Lower lobe of right lung (tissue), 2 donors: ENCODE data around the gene NHLRC2. TPM values are rescaled to one million over a fixed set of nuclear protein-coding genes. Genes with fewer than 3 reads are reported as not detected.

Experiments
- ATAC-seq, 2 donors: fragments of 200-7000 bp; cut with Tn5 transposase; one replicate each; pipeline ENCODE4 v1.9.1; 2020 to 2022; ENCODE audit warnings: mild to moderate bottlenecking in 2 of 2, moderate library complexity in 2 of 2
- DNase-seq: peaks from one replicate; pipeline ENCODE4 v3.0.0-alpha.2; 2020
- H3K27ac ChIP-seq: fragments of 200-600 bp; one replicate; pipeline ENCODE4 v1.8.0; 2022
- H3K27me3 ChIP-seq: fragments of 200-600 bp; one replicate; pipeline ENCODE4 v1.8.0; 2022; ENCODE audit warnings: low read depth
- H3K36me3 ChIP-seq: fragments of 200-600 bp; one replicate; pipeline ENCODE4 v1.8.0; 2022; ENCODE audit warnings: mild to moderate bottlenecking
- H3K4me1 ChIP-seq: fragments of 200-600 bp; one replicate; pipeline ENCODE4 v1.8.0; 2022
- H3K4me3 ChIP-seq: fragments of 200-600 bp; one replicate; pipeline ENCODE4 v1.8.0; 2022; ENCODE audit warnings: mild to moderate bottlenecking
- H3K9me3 ChIP-seq: fragments of 200-600 bp; one replicate; pipeline ENCODE4 v1.8.0; 2022
- intact Hi-C: fragments of 100-400 bp; cut with DNase I; formaldehyde crosslinking; loops from one replicate; pipeline ENCODE4 v1.11.0; 2022
- total RNA-seq: library from RNA; stranded (reverse); fragmentation: NEBNext Ultra II Directional; extraction: Animal tissue kit (Norgen Biotek cat#: 25700); gene quantifications from one replicate; pipeline ENCODE4 v1.2.1, GENCODE V29; 2021
- TF ChIP-seq, protein P1 (sequence below): fragments of 200-600 bp; IDR thresholded peaks from one replicate; pipeline ENCODE4 v1.8.0; 2022; ENCODE audit warnings: antibody characterized with exemption, mild to moderate bottlenecking
- donor health status: DM: no; HTN: yes; CAD: no; lungs with severe emphysema.

NHLRC2 gene
- total RNA-seq, 1 donor from 2014 or later: 43.6 TPM

GRCh38 chr10:113872139-113873030 is 17.9 kb downstream of the NHLRC2 start:
- DNase-seq: no peak
- H3K27me3 ChIP-seq: no peaks in the 10 kb centered on the region

GRCh38 chr10:113875212-113875611 is 20.8 kb downstream of the NHLRC2 start:
- no peak overlapping the region for H3K27ac ChIP-seq
- no peaks in the 10 kb centered on the region for H3K4me1 ChIP-seq
- intact Hi-C loops: no loop called here
- ATAC-seq (no peak), DNase-seq (no peak)
- H3K36me3 ChIP-seq: peaks cover 17% of the 10 kb centered on the region
- TF ChIP-seq, protein P1, sequence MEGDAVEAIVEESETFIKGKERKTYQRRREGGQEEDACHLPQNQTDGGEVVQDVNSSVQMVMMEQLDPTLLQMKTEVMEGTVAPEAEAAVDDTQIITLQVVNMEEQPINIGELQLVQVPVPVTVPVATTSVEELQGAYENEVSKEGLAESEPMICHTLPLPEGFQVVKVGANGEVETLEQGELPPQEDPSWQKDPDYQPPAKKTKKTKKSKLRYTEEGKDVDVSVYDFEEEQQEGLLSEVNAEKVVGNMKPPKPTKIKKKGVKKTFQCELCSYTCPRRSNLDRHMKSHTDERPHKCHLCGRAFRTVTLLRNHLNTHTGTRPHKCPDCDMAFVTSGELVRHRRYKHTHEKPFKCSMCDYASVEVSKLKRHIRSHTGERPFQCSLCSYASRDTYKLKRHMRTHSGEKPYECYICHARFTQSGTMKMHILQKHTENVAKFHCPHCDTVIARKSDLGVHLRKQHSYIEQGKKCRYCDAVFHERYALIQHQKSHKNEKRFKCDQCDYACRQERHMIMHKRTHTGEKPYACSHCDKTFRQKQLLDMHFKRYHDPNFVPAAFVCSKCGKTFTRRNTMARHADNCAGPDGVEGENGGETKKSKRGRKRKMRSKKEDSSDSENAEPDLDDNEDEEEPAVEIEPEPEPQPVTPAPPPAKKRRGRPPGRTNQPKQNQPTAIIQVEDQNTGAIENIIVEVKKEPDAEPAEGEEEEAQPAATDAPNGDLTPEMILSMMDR: no peak
- H3K4me3 ChIP-seq: no peak overlapping the region
- H3K9me3 ChIP-seq: no peaks in the 10 kb centered on the region
- no peaks in the 10 kb centered on the region for H3K27me3 ChIP-seq

More at GRCh38 chr10:113872139-113873030, 17.9 kb downstream of the NHLRC2 start:
- intact Hi-C loops: no loop called here
- H3K27ac ChIP-seq: no peak overlapping the region
- H3K4me1 ChIP-seq: no peaks in the 10 kb centered on the region
- H3K36me3 ChIP-seq: peaks cover 11% of the 10 kb centered on the region
- no peaks in the 10 kb centered on the region for H3K9me3 ChIP-seq
- H3K4me3 ChIP-seq: no peak overlapping the region
- TF ChIP-seq, protein P1: no peak
- no peak for ATAC-seq

DNA sequence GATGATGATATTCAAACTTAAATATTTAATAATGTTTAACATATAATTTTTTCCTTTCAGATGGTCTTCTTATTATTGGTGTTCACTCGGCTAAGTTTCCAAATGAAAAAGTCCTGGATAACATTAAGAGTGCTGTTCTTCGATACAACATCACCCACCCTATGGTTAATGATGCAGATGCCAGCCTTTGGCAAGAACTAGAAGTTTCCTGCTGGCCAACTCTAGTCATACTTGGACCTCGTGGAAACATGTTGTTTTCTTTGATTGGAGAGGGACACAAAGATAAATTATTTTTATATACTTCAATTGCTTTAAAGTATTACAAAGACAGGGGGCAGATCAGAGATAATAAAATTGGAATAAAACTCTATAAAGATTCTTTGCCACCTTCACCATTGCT is 22.0 kb downstream of the NHLRC2 start:
- H3K36me3 ChIP-seq: peaks cover 22% of the 10 kb centered on the region
- H3K27me3 ChIP-seq: no peaks in the 10 kb centered on the region
- TF ChIP-seq, protein P1: no peak
- H3K4me3 ChIP-seq: no peak overlapping the region
- H3K4me1 ChIP-seq: no peaks in the 10 kb centered on the region
- H3K9me3 ChIP-seq: no peaks in the 10 kb centered on the region
- no peak for DNase-seq
- no peak overlapping the region for H3K27ac ChIP-seq
- intact Hi-C loops: no loop called here
- no peak for ATAC-seq

- Histone ChIP-seq H3K27ac (no peak overlapping the region), H3K4me3 (no peak overlapping the region), H3K9me3 (no peaks in the 10 kb centered on the region), H3K27me3 (no peaks in the 10 kb centered on the region), H3K4me1 (no peaks in the 10 kb centered on the region), H3K36me3 (peaks cover 36% of the 10 kb centered on the region)
- DNase-seq (no peak), ATAC-seq (no peak)
- TF ChIP-seq, protein P1: no peak
- intact Hi-C loops: no loop called here
Observed at GRCh38 chr10:113879691-113880090, 25.2 kb downstream of the NHLRC2 start.

DNA sequence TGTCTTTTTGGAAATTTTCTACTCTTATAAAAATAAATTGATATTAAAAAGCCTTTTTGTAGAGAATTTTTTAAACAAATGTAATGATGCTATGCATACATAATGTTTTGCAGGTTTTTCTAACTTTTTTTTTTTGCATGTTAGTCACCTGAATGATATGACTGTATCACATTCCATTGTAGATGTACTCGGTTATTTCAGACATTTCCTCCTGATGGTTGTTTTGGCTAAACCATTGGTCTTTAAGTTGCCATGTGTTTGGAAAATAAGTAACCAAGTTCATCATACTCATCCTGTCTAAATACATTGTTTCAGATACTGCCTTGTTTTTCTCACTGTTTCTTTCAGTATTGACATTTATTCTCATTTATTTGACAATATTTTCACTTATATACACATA is 25.8 kb downstream of the NHLRC2 start:
- peaks cover 36% of the 10 kb centered on the region for H3K36me3 ChIP-seq
- no peak overlapping the region for H3K27ac ChIP-seq
- H3K9me3 ChIP-seq: no peaks in the 10 kb centered on the region
- DNase-seq: no peak
- H3K4me3 ChIP-seq: no peak overlapping the region
- ATAC-seq: no peak
- H3K4me1 ChIP-seq: no peaks in the 10 kb centered on the region
- intact Hi-C loops: no loop called here
- TF ChIP-seq, protein P1: no peak
- H3K27me3 ChIP-seq: no peaks in the 10 kb centered on the region
